ENCODE data around the gene MORC4.
"Not testable (repeated sequence)": the region's sequence is repeated elsewhere in the genome, so short reads cannot be mapped to it uniquely, and the experiment has no call there.

Gene MORC4

GRCh38 chrX:107000013-107000515, at the start of gene MORC4:
Gene MORC4 (minus strand): TSS chrX:107000212. CDS start chrX:106999969, 243 bp downstream.
- DNase-seq (ENCODE audit: low read depth in 2 of 2), result peak; percentile 33 to 38

- no peak for DNase-seq (ENCODE audit: low read depth in 2 of 2)
Measured at GRCh38 chrX:107047622-107048021, 47.6 kb upstream of the MORC4 start.

- no peak for DNase-seq (ENCODE audit: low read depth in 2 of 2)
Measured at GRCh38 chrX:107029752-107030151, 29.7 kb upstream of the MORC4 start.

- DNase-seq (ENCODE audit: low read depth in 2 of 2), result peak in 1 of 2 experiments; percentile 7
Measured at GRCh38 chrX:107025545-107025944, 25.5 kb upstream of the MORC4 start.

GRCh38 chrX:107014936-107015335, 14.9 kb upstream of the MORC4 start:
- DNase-seq (ENCODE audit: low read depth in 2 of 2), result no peak

GRCh38 chrX:107008034-107008433, 8.0 kb upstream of the MORC4 start:
- no peak for DNase-seq (ENCODE audit: low read depth in 2 of 2)

- DNase-seq (ENCODE audit: low read depth in 2 of 2), result peak in 1 of 2 experiments; percentile 11
Measured at GRCh38 chrX:106999002-106999975, 723 bp downstream of the MORC4 start.

GRCh38 chrX:106997611-106998010, 2.4 kb downstream of the MORC4 start:
- DNase-seq (ENCODE audit: low read depth in 2 of 2), result no peak

- no peak for DNase-seq (ENCODE audit: low read depth in 2 of 2)
Measured at GRCh38 chrX:106995678-106996077, 4.3 kb downstream of the MORC4 start.

- DNase-seq (ENCODE audit: low read depth in 2 of 2), result no peak
Measured at GRCh38 chrX:106987488-106987887, 12.5 kb downstream of the MORC4 start.

- no peak for DNase-seq (ENCODE audit: low read depth in 2 of 2)
Measured at GRCh38 chrX:106980952-106981626, 18.9 kb downstream of the MORC4 start.

GRCh38 chrX:106976416-106976815, 23.6 kb downstream of the MORC4 start:
- no peak for DNase-seq (ENCODE audit: low read depth in 2 of 2)

GRCh38 chrX:106973433-106974149, 26.4 kb downstream of the MORC4 start:
- no peak for DNase-seq (ENCODE audit: low read depth in 2 of 2)

- DNase-seq (ENCODE audit: low read depth in 2 of 2), result no peak
Measured at GRCh38 chrX:106972896-106973295, 27.1 kb downstream of the MORC4 start.

- not testable (repeated sequence) for DNase-seq (ENCODE audit: low read depth in 2 of 2)
Measured at GRCh38 chrX:106966547-106966946, 33.5 kb downstream of the MORC4 start.

- DNase-seq (ENCODE audit: low read depth in 2 of 2), result no peak
Measured at GRCh38 chrX:106964290-106964689, 35.7 kb downstream of the MORC4 start.

GRCh38 chrX:106963111-106963510, 36.9 kb downstream of the MORC4 start:
- no peak for DNase-seq (ENCODE audit: low read depth in 2 of 2)

- no peak for DNase-seq (ENCODE audit: low read depth in 2 of 2)
Measured at GRCh38 chrX:106959901-106960300, 40.1 kb downstream of the MORC4 start.

- DNase-seq (ENCODE audit: low read depth in 2 of 2), result no peak
Measured at GRCh38 chrX:106957856-106958255, 42.2 kb downstream of the MORC4 start.

- peak in 1 of 2 experiments; percentile 29 for DNase-seq (ENCODE audit: low read depth in 2 of 2)
Measured at GRCh38 chrX:106955004-106955772, 44.8 kb downstream of the MORC4 start.

GRCh38 chrX:106954041-106954440, 46.0 kb downstream of the MORC4 start:
- DNase-seq (ENCODE audit: low read depth in 2 of 2), result no peak
